NCI-H2029 treated with DMSO at 0.1 percent for 48 hours (cell line): ENCODE measurements around the gene DHRS2.
"Not testable (repeated sequence)": the region's sequence is repeated elsewhere in the genome, so short reads cannot be mapped to it uniquely, and the experiment has no call there.

Experiments
- DNase-seq: peaks from one replicate; lab custom pipeline; 2025; lab: John Stamatoyannopoulos, UW

DHRS2 gene

GRCh38 chr14:23633160-23633701 lies 2.9 kb upstream of the DHRS2 start:
- no peak for DNase-seq

GRCh38 chr14:23634698-23635412 lies 1.3 kb upstream of the DHRS2 start:
- not testable (repeated sequence) for DNase-seq

- DNase-seq = not testable (repeated sequence)
These were observed 1.1 kb downstream of the DHRS2 start for GRCh38 chr14:23637312-23637654.

GRCh38 chr14:23637655-23638413 lies 1.7 kb downstream of the DHRS2 start:
- DNase-seq = not testable (repeated sequence)

- DNase-seq = no peak
These were observed 2.4 kb downstream of the DHRS2 start for GRCh38 chr14:23638414-23639047.

- no peak for DNase-seq
These were observed 3.1 kb downstream of the DHRS2 start for GRCh38 chr14:23639048-23639890.

GRCh38 chr14:23639891-23640523 lies 3.8 kb downstream of the DHRS2 start:
- no peak for DNase-seq

GRCh38 chr14:23640524-23641141 lies 4.5 kb downstream of the DHRS2 start:
- peak; percentile 91 for DNase-seq

- no peak for DNase-seq
These were observed 5.2 kb downstream of the DHRS2 start for GRCh38 chr14:23641180-23641914.

- DNase-seq = no peak
These were observed 5.9 kb downstream of the DHRS2 start for GRCh38 chr14:23641915-23642588.

GRCh38 chr14:23643533-23644194 lies 7.5 kb downstream of the DHRS2 start:
- DNase-seq = no peak

- DNase-seq = no peak
These were observed 8.2 kb downstream of the DHRS2 start for GRCh38 chr14:23644195-23644918.

- no peak for DNase-seq
These were observed 8.8 kb downstream of the DHRS2 start for GRCh38 chr14:23644919-23645336.

- DNase-seq = no peak
These were observed 9.3 kb downstream of the DHRS2 start for GRCh38 chr14:23645504-23645811.

- no peak for DNase-seq
These were observed 9.9 kb downstream of the DHRS2 start for GRCh38 chr14:23645812-23646647.

- DNase-seq = no peak
These were observed 10.7 kb downstream of the DHRS2 start for GRCh38 chr14:23646648-23647549.

GRCh38 chr14:23647619-23648018 lies 11.5 kb downstream of the DHRS2 start:
- DNase-seq = no peak
